HCT116 (cell line): ENCODE measurements around the gene CD300LB.

Experiments used
- CTCF ChIP-seq, 3 experiments: fragments of 200-600 bp in 1 of 3; sonication (generic) in 1 of 3; IDR thresholded peaks in 2 of 3; conservative IDR thresholded peaks in 1 of 3; 2 replicates each; pipeline ENCODE4 v1.5.1; 2012 to 2017; ENCODE audit warnings: low read depth in 2 of 3, low read length in 2 of 3, antibody characterized with exemption in 1 of 3, borderline replicate concordance in 1 of 3, control low read depth in 1 of 3, mild to moderate bottlenecking in 1 of 3, mixed read lengths in 1 of 3, mixed run types in 1 of 3, moderate library complexity in 1 of 3; ENCODE audit not compliant: insufficient read depth in 1 of 3
- EZH2 ChIP-seq: fragments of 200-600 bp; sonication (generic); IDR thresholded peaks from 2 replicates; pipeline ENCODE4 v1.6.1; 2017; ENCODE audit warnings: antibody characterized with exemption, mixed run types
- EZH2phosphoT487 ChIP-seq: fragments of 200-600 bp; IDR thresholded peaks from 2 replicates; pipeline ENCODE4 v1.6.1; 2018; ENCODE audit warnings: antibody characterized with exemption, borderline replicate concordance
- FOSL1 ChIP-seq: IDR thresholded peaks from 2 replicates; pipeline ENCODE4 v1.6.1; 2012; ENCODE audit warnings: low read depth

- TF ChIP-seq EZH2 (no peak), CTCF (IDR thresholded peaks at IDR 0.05 in 2 of 3, conservative IDR thresholded peaks at IDR 0.05 in 1 of 3; ENCODE audit: borderline replicate concordance in 1 of 3, insufficient read depth in 1 of 3, low read depth in 2 of 3, low read length in 2 of 3) (no peak), EZH2phosphoT487 (no peak), FOSL1 (no peak)
Observed at GRCh38 chr17:74520790-74521480, 10.3 kb downstream of the CD300LB start.
